LNCaP clone FGC (cell line): ENCODE data around the gene IGF2R.

Source experiments
- DNase-seq: peaks from one replicate; pipeline ENCODE4 v3.0.0-alpha.2; 2011; ENCODE audit warnings: low read depth
- H3K4me3 ChIP-seq: 2 replicates; pipeline ENCODE4 v1.5.1; 2011; ENCODE audit warnings: mild to moderate bottlenecking, low read depth, low read length, control low read depth
- CTCF ChIP-seq: IDR thresholded peaks from 2 replicates; pipeline ENCODE4 v1.5.1; 2012; ENCODE audit warnings: mild to moderate bottlenecking; ENCODE audit not compliant: control insufficient read depth, insufficient read depth; ENCODE audit errors: extremely low read depth

Gene IGF2R

GRCh38 chr6:160032538-160032937, 63.7 kb downstream of the IGF2R start:
- DNase-seq, result no peak
- no peak for TF ChIP-seq CTCF

DNA sequence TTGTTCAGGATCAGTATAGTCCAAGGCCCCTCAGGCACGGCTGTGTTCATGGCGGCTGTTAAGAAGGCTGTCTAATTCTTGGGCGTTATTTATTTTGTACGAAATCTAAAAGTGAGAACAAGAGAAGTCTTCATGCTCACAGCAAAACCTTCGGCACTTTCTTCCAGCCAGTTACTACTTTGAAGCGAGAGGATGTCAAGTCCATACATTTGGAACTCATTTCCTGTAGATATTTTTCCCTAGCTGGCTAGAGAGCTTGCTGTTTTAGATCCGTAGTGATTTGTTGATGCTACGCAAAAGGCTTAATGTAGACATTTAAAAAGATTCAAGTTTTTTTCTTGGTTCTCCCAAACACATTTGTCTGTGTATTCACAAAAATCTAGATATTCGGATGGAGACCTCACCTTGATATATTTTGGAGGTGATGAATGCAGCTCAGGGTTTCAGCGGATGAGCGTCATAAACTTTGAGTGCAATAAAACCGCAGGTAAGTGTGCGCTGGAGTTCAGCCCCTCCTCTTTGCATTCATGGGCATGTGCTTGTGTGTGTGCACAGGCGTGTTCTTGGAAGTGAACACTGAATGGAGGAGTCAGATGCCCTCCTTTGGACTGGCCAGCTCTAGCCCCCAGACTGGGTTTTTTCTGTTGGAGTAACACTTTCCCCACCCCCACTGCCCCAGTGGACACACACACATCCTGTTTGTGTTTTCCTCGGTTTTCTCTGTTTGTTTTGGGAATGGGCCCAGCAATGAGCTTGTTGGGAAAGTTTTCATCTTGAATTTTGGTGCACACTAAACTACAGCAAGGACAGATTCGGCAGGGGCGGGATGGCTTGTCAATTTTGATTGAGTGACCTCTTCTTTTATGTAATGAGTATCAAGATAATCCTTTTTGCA, 65.4 kb downstream of the IGF2R start:
- no peak for DNase-seq
- TF ChIP-seq CTCF, result no peak
- H3K4me3 ChIP-seq, result no peak overlapping the region

More at GRCh38 chr6:160032538-160032937, 63.7 kb downstream of the IGF2R start:
- H3K4me3 ChIP-seq, result no peak overlapping the region

- no peak for TF ChIP-seq CTCF
- H3K4me3 ChIP-seq, result no peak overlapping the region
- no peak for DNase-seq
Measured at GRCh38 chr6:160035241-160035640, 66.4 kb downstream of the IGF2R start.

- H3K4me3 ChIP-seq, result no peak overlapping the region
- no peak for TF ChIP-seq CTCF
- DNase-seq, result no peak
Measured at GRCh38 chr6:160035693-160036330, 66.9 kb downstream of the IGF2R start.

GRCh38 chr6:160036331-160036695, 67.4 kb downstream of the IGF2R start:
- no peak for DNase-seq
- TF ChIP-seq CTCF, result no peak
- H3K4me3 ChIP-seq, result no peak overlapping the region

GRCh38 chr6:160036790-160037206, 67.9 kb downstream of the IGF2R start:
- no peak for TF ChIP-seq CTCF
- no peak for DNase-seq
- H3K4me3 ChIP-seq, result no peak overlapping the region

- TF ChIP-seq CTCF, result no peak
- no peak overlapping the region for H3K4me3 ChIP-seq
- no peak for DNase-seq
Measured at GRCh38 chr6:160038479-160038878, 69.6 kb downstream of the IGF2R start.
